Measurements from ENCODE around the gene KRTAP10-7.
"Not testable (repeated sequence)": the region's sequence is repeated elsewhere in the genome, so short reads cannot be mapped to it uniquely, and the experiment has no call there.

Gene KRTAP10-7

DNA sequence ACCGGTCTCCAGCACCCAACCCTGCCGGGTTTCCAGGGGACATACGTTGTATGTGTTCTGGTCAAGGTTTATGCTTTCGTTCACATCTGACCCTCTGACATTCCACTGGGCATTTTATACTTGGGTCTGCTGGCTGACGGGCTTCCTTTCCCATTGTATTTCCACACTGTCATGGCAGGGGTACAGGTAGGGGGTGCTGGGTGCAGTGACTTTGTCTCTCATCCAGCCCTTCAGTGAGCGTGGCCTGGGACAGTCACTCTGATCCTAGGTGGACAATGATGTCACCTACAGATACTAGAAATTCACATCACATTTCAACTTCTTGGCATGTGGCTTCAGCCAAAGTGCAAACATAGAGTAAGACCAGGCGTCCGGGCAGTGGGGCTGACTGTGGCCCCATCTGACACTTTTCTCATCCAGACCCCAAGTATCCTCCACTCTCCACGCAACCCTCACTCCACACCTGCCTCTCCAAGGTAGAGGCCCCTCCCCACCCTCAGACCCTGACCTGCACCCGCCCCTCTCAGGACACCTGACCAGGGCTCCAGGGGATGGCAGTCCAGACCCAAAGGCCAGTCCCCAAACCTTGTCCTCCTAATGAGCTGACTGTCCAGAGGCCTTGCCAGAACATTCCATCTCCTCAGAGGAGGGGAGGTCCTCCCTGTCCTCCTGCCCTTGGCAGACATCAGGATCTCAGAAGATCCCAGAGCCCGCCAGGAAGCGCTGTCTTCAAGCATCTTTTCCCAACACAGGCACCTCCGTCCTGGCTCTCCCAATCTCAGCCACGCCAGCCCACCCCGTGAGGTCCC is 36.0 kb downstream of the KRTAP10-7 start:
- DNase-seq (ENCODE audit: low read depth) = no peak

DNA sequence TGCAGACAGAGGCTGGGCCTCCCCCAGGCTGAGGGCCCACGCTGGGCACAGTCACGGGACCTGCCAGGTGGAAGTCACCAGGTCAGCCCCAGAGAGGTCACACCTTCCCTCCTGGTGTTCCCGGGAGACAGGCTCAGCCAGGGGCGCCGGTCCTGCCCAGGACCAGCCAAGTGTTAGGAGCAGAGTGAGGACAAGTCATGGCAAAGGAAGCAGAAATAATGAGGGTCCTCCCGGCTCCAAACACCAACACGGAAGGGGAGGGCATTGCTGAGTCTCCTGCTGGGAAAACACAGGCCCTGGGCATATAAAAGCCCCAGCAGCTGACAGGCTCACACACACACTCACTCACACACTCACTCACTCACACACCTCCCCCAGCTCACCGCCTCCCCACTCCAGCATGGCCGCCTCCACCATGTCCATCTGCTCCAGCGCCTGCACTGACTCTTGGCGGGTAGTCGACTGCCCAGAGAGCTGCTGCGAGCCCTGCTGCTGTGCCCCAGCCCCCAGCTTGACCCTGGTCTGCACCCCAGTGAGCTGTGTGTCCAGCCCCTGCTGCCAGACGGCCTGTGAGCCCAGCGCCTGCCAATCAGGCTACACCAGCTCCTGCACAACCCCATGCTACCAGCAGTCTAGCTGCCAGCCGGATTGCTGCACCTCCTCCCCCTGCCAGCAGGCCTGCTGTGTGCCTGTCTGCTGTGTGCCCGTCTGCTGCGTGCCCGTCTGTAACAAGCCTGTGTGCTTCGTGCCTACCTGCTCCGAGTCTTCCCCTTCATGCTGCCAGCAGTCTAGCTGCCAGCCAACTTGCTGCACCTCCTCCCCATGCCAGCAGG is 36.8 kb downstream of the KRTAP10-7 start, which contains the start of gene KRTAP10-10:
TSS of gene KRTAP10-10 (plus strand) at position 339 of the 833 bp plus-strand sequence. CDS start at position 401, 62 bp downstream.
- no peak for DNase-seq (ENCODE audit: low read depth)

DNA sequence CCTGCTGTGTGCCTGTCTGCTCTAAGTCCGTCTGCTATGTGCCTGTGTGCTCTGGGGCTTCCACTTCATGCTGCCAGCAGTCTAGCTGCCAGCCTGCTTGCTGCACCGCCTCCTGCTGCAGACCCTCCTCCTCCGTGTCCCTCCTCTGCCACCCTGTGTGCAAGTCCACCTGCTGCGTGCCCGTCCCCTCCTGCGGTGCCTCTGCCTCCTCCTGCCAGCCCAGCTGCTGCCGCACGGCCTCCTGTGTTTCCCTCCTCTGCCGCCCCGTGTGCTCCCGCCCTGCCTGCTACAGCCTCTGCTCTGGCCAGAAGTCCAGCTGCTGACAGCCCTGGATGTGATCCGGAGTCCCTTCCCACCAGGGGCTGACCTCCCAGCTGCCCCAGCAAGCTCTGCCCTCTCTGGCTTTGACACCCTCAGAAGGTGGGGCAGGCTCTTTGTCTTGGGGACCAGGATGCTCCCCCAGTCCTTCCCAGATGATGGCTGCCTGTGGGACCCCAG is 37.5 kb downstream of the KRTAP10-7 start:
- DNase-seq (ENCODE audit: low read depth) = not testable (repeated sequence)

DNA sequence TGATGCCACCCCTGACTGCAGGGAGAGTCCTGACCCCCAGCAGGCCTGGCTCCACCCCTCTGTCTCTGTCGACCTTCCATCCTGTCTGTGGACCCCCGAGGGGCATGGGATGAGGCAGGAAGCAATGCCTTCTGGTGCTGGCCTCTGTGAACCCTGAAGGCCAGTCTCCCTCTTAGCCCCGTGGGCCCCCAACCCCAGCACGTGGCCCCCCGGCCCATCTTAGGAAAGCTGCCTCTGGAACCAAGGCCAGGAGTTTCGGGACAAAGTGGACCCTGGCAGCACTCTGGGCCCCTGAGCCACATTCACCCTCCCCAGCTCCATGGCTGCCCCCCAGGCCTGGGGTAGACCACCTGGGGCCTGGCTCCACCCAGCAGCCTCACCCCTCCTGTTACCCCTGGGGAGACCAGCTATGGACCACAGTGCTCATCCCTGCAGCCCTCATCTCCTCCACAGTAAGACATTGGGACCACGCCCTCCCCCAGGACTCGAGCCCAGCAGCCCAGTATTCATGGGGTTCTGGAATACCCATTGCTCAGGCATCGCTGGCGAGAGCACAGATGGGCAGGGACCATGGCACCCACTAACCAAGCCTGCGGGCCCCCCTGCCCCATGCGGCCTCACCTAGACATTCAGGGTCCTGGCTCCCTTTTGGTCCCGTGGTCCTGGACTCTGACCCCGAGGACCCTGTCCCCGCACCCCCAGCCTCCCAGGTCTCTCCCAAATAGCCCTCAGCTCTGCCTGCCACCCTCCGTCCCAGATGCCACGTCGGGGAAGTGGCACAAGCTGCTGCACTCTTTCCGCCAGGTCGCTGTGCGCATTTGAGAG is 38.3 kb downstream of the KRTAP10-7 start:
- not testable (repeated sequence) for DNase-seq (ENCODE audit: low read depth)

DNA sequence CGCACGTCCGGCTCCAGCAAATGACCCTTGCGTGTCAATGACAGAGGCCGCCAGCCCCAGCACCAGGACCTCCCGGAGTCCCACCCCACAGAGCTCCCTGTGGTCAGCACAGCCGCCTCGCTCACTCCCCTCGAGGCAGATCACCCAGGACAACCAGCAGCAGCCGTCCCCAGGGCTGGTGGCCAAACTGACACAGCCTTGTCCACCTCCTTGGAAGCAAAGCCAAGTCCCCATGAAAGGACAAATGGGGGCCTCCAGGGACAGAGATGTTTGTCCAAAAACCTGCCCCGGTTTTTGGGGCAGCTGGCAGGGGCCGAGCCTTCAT is 38.9 kb downstream of the KRTAP10-7 start:
- DNase-seq (ENCODE audit: low read depth) = no peak

DNA sequence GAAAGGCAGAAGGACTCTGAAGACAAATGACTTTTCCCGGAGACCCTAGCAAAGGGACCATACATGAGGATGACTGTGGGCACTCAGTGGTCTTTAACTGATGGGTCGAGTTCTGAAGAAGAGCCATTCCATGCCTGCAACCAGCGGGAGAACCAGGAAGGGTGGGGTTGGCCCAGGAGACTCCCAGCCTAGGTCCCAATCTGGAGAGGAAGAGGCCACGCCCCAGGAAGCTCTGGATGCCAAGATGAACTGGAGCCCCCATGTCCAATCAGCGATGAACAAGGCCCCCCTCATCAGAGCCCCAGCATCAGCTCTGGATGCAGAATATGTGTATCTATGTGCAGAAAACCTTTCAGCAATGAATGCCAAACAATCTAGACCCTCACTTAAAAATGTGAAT is 40.4 kb downstream of the KRTAP10-7 start:
- no peak for DNase-seq (ENCODE audit: low read depth)

DNA sequence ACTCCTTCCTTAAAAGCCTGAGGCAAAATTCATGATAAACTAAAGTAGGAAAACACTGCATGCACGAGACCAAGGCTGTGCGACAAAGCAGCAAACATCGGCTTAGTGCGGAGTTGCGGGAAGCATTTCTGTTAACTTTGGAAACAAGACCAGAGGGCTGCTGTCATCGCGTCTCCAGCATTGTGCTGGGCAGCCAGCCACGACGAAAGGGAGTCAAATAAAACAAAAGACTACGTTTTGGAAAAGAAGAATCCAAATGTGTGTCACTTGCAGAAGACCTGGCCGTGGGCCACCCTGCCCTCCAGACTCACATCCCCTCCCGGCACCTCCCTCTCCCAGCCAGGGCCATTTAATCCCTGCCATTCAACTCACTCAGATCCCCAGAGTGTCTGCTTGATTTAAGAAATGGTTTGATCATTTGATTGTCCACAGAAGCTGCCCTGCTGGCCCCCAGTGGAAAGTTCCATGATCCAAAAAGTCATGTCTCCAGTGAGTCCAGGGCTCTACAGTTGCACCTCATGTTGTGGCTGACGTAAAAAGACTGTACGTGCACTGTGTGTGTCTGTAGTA is 43.4 kb downstream of the KRTAP10-7 start:
- DNase-seq (ENCODE audit: low read depth) = no peak

GRCh38 chr21:44644878-44645277 is 44.5 kb downstream of the KRTAP10-7 start:
- DNase-seq (ENCODE audit: low read depth) = no peak

DNA sequence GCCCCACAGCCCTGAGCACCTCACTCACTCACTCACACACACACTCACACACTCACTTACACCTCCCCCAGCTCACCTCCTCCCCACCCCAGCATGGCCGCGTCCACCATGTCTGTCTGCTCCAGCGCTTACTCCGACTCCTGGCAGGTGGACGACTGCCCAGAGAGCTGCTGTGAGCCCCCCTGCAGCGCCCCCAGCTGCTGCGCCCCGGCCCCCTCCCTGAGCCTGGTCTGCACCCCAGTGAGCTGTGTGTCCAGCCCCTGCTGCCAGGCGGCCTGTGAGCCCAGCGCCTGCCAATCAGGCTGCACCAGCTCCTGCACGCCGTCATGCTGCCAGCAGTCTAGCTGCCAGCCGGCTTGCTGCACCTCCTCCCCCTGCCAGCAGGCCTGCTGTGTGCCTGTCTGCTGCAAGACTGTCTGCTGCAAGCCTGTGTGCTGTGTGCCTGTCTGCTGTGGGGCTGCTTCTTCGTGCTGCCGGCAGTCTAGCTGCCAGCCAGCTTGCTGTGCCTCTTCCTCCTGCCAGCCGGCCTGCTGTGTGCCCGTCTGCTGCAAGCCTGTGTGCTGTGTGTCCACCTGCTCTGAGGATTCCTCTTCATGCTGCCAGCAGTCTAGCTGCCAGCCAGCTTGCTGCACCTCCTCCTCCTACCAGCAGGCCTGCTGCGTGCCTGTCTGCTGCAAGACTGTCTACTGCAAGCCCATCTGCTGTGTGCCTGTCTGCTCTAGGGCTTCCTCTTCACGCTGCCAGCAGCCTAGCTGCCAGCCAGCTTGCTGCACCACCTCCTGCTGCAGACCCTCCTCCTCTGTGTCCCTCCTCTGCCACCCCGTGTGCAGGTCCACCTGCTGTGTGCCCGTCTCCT is 46.2 kb downstream of the KRTAP10-7 start, which contains the start of gene KRTAP10-11:
TSS of gene KRTAP10-11 (plus strand) at position 49 of the 856 bp plus-strand sequence. CDS start at position 94, 45 bp downstream.
- not testable (repeated sequence) for DNase-seq (ENCODE audit: low read depth)

GRCh38 chr21:44647222-44647552 is 46.8 kb downstream of the KRTAP10-7 start:
- no peak for DNase-seq (ENCODE audit: low read depth)

GRCh38 chr21:44648557-44649311 is 48.3 kb downstream of the KRTAP10-7 start:
- no peak for DNase-seq (ENCODE audit: low read depth)

DNA sequence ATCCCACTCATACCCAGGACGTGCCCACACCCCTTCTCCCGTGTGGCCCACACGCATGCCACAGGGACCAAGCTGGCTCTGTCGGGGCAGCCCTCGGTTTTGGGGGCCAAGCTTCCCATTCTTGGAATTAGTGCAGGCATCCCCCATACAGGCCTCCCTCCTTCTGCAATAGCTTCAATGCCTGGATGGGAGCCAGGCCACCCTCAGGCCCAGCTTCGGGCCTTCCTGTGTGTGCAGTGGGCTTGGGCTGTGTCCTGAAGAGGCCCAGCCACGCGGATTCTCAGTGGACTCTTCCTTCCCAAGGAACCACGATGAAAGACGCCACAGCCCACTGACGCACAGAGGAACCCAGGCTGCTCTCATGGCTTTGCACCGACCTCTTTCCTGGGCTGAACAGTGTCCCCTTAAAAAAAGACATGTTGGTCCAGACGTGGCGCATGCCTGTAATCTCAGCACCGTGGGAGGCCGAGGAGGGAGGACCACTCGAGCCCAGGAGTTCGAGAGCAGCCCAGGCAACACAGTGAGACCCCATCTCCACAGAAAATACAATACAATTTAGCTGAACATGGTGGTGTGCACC is 49.2 kb downstream of the KRTAP10-7 start:
- DNase-seq (ENCODE audit: low read depth) = no peak

- DNase-seq (ENCODE audit: low read depth) = no peak
Measured at GRCh38 chr21:44650265-44650972, 50.0 kb downstream of the KRTAP10-7 start.

DNA sequence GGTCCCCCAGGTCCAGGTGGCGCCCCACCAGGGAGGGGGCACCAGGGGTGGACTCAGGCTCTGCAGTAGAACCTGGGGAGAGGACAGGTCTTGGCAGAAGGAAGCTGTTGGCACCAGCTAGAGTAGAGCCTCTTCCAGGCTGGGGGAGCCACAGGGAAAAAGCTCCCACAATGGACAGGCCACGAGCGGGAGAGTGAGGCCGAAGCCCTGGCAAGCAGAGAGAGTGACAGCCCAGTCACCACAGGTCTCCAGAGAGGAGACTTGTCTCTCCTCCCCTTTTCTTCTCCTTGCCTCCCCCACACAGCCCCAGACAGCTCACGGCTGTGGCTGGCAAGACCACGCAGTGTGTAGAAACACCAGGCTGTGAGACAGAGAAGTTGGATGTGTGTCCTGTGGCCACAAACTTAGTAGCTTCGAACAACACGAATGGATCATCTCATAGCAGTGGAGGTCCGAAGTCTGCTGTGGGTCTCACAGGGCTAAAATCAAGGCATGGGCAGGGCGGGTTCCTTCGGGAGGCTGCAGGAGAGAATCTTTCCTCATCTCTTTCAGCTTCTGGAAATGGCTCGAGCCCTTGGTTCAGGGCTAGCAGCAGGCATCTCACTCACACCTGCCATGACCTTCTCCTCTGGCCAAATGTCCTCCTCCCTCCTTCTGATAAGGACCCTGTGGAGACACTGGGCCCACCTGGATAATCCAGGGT is 50.7 kb downstream of the KRTAP10-7 start:
- DNase-seq (ENCODE audit: low read depth) = no peak
